GM21515 (cell line): ENCODE measurements around the gene ENPP7.

Experiments used
- ATAC-seq: cut with Tn5 transposase; IDR thresholded peaks from one replicate; pipeline ENCODE4 v1.9.1; 2021; ENCODE audit not compliant: unreplicated experiment

Gene ENPP7

DNA sequence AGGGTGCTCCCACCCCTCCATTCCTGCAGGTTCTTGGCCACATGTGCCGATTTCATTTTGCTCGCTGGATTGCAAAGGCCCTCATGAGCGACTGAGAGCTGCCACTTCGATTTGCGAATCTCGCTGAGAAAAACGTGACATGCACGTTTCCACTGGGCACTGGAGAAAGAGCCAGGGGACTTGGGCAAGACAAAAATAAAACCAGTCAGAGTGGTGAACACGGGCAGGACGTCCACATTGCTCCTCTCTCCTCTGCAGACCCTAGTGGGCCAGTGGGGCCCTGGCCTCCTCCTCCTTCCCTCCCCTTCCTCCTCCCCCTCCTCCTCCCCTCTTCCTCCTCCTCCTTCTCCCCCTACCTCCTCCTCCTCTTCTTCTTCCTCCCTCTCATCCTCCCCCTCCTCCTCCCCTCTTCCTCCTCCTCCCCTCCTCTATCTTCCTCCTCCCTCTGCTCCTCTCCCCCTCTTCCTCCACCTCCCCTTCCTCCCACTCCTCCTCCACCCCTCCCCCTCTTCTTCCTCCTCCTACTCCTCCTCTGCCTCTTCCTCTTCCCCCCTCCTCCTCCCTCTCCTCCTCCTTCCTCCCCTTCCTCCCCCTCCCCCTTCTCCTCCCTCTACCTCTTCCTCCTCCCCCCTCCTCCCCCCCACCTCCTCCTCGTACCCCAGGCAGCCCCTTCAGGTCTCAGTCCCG, 28.1 kb upstream of the ENPP7 start:
- ATAC-seq = no peak

DNA sequence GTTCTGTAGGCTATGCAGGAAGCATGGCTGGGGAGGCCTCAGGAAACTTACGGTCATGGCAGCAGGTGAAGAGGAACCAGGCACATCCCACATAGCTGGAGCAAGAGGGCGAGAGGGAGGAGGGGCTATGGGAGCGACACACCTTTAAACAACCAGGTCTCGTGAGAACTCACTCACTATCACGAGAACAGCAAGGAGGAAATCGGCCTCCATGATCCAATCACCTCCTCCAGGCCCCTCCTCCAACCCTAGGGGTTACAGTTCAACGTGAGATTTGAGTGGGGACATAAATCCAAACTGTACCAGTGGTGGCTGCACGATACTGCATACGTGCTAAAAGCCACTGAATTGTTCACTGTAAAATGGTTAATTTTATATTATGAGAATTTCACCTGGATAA, 26.1 kb upstream of the ENPP7 start:
- ATAC-seq = no peak

DNA sequence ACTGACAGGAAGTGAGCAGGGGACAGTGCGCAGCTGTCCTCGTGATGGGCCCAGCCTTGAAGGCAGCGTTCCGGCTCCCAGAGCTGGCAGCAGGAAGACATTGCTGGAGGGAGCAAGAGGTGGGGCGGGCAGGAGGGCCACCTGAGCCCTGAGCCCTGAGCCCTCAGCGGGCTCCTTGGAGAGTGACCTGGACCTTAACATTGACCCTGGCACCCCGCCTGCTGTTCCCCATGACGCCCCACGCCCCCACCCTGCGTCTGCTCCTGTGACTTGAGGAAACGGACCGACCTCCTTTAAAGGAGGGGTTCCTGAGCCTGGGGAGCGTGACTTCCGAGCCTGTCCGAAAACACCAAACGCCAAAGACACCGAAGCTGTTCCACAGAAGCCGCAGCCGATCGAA, 25.1 kb upstream of the ENPP7 start:
- ATAC-seq = no peak

DNA sequence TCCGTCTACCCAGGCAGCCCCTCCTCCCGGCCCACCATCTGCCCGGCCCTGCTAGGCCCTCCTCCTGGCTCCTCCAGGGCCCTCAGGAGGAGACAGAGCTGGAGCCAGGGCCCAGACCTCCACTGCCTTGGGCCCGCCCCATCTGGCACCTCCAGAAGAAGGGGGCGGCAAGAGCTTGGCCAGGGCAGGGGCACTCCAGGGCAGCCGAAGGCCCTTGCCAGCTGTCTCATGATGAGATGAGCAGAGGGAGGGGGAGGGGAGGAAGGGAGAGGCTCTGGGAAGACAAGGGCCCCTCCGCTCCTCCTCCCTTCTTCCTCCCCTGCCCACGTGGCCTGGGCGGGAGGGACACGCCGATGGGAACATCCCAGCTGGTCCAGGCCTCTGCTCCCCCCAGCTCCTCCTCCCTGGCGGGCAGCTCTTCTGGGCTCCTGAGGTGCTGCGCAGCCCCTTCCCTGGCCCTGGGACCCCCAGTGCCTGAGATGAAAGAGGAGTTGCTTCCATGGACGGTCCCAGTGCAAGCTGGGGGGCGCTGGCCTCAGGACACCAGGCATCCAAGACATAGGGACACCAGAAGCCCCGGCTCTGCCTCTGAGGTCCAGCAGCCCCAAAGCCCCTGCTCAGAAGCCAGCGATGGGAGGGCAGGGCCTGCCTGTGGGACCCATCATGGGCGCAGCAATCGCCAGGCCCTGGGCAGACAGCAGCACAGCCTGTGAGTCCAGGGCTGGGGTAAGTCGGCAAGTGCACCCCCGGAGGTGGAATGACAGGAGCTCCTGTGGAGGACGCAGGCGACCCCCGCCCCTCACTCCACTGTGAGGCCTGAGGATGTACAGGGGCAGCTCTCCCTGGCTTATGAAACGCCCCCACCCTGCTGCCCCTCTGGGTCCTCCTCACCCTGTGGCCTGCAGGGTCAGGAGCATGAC, 23.6 kb upstream of the ENPP7 start:
- no peak for ATAC-seq

DNA sequence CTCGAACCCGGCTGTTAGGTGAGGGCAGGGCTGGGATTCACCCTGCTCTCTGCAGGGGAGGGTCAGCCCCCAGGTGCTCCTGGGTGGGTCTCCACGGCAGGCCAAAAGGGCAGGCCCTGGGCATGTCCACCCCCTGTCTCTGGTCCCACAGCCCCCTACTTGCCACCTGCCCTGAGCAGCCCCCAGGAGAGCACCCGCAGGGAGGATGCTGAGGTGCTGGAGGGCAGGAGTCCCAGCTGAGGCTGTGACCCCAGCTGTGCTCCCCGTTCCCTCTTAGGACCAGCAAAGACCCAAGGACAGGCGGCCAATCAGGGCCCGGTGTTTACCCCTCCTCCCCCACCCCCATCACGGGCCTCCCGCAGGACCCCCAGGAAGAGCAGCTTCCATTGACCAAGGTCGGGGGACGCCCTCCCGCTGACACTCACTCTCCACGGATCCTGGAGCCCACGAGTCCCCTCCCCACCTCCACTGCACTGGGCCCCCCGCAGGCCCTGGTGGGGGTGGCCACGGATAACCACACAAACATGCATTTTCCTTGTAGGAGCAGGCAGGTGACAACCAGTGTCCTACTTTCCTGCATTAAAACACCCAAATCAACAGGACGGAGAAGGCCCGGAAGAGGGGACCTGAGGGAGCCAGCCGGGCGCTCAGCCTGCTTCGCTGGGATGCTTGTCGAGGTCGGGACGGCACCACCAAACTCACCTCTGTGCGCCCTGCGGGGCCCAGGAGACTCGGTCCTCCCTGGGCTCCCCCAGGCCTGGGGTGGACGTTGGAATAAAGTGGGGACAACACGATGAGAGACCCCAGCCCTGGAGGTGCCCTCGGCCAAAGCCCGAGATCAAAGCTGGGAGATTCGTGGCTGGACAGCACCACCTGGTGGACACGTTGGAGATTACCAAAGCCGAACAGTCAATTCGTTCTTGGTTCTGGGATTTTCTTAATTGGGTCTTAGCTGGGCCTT, 22.5 kb upstream of the ENPP7 start:
- ATAC-seq = no peak

DNA sequence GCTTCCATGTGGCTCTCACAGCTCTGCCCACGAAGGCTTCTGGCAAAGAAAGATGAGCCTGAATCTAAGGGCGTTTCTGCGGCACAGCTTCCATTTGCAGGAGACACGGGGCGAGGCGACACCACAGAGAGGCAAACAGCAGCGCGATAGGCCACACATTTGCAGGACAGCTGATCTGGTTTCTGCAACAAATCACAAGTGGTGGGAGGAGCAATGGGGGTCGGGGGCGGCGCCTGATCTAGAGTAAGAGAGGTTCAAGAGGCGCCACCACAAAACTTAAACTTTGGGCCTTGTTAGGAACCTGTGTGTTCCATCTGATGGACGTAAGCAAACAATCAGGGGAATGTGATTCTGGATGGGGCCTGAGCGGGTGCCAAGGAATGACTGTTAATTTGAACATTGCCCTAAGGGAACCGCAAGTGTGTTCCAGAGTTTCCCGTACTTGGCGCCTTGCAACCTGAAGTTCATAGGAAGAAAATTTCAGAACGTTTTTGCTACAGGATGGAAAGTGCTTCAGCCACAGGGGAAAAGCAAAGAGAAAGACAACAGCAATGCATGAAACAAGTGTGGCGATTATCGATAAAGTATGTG, 18.9 kb upstream of the ENPP7 start:
- ATAC-seq = no peak

DNA sequence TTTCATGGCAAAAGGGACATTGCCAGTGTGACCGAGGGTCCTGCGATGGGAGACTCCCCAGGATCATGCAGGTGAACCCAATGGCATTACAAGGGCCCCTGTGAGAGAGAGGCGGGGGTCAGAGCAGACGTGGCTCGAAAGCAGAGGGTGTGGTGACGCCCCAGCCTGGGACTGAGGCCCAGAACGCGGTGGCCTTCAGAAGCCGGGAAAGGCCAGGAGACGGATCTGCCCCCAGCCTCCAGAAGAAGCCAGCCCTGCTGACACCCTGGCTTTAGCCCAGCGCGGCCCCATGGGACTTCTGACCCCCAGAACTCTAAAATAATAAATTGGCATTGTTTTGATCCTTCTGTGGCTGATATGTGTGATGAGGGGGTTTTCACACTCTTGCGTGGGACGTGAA, 17.4 kb upstream of the ENPP7 start:
- no peak for ATAC-seq

DNA sequence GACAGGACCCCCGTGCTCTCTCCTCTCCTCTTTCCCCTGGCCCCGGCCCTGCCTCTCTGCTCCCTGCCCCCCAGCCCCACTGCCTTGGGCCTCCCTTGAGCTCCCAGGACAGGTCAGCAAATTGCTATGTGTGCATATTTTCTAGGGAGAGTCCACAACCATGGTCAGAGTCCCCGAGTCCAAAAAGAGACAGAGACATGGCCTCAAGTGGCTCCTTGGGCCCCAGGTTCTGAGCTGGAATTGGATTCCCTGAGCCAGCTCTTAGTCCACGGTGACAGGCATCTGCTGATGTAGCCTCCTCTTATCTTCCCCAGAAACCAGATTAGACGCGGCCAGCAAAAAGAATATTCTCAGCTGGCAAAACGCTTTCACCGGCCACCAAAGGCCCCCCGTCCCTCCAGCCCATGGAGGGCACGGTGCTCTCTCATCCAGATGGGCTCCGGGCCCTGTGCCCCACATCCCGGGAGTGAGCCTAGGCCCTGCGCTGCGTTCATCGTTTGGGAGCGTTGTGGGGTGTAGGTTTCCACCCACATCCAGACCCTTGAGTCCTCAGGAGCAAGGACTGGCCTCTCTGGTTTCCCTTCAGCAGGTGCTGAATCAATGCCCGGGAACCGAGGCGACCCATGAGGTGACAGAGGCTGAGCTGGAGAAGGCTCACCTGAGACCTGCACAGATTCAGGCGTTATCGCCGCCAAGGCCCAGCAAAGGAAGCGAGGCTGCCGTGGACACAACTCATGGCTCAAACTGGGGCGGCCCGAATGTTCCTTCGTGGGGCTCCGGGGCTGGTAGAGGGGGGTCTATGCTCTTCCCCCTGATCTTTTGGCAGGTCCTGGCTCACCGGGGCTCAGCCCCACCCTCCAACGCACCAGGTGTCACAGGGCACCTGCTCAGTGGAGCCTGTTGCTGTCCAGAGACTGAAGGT, 16.3 kb upstream of the ENPP7 start:
- ATAC-seq = no peak

DNA sequence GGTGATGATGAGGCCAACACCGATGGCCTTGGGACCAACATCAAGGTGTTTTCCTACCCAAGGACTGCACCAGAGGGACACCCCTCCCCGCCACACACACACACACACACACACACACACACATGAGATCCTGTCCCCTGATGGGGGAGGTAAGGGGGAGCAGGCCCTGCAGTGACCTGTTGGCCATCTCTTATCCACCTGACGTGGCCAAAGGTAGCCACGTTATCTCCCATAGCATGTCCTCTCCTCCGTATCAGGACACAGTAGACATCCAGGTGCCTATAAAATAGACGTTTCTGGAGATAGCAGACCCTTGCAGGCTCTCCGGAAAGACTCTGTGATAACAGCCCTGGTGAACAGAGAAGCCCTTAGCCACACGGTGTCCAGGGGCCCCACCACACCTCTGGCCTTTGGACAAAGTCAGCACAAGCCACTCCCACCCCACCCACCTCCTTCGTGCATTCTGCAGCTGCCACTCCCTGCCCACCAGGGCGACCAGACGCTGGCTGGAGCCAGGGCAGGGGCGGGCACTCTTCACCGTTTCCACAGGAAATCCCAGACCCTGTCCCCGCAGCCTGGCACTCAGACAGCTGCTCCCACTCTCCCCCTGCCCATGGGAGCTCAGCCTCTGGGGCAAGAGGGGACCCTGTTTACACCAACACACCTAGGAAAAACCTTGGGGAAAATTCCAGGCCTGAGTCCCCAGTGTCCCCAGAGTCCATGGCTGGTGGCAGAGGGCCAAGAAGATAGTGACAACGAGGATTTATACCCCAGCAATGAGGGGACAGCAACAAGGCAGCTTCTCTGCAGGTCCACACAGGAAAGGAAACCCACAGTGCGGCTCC, 15.4 kb upstream of the ENPP7 start:
- no peak for ATAC-seq

DNA sequence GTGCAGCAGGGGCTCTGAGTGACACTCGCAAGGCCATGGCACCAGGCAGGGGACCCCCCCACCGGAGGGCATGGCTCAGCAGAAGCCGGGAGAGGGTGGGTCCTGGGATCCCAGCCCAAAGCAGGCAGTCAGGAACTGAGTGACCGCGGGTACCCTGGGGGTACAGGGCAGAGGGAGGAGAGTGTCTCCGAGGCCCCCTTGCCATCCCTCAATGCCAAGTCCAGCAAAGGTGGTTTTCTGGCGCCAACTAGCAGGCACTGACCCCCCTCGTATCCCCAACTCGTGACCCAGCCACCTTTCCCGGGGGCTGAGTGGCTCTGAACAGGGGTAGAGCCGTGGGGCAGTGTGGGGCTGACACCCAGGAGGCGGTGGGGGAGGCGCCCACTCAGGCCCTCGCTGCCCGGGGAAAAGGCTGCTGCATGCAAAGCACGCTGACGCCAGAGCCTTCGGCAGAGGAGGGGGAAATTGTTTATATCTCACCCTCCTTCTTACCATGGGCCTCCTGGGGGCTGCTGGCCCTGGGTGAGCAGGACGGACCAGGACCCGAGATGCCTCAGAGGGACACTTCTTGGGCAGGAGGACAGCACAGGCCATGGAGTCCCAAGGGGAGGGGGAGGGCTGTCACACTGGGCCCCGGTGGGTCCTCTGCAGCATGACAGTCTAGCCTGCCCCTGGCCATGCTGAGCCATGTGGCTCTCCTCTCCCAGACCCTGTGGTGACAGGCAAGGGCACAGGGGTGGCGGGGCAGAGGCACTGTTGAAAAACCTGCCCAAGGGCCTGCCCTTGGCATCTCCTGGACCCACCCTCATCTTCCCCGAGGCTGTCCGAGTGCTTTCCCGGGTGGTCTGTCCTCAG, 14.6 kb upstream of the ENPP7 start:
- ATAC-seq = no peak

DNA sequence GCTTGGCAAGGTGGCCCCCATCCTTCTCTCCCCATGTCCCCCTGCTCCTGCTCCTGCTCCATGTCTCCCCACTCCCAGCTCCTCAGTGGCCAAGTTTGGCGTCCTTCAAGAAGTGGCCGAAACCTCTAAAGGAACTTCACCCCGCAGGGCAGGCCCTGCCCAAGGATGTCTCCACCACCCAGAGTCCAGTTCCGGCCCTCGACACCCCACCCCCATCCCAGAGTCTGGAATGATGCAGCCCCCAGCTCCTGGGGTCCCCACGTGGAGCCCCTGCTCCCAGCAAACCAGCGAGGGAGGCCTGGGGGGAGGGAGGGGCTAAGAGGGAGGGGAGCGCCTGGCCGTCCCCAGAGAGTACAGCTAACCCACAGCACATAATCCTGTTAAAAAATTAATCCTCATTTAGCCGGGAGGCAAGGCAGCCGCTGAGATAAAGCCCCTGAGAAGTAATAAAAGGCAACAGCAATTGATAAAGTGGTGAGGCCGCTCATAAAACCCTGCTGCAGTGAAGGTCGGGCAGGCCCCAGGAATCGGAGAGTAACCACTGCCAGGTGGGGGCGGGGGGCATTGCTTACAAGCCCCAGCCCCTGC, 9.9 kb upstream of the ENPP7 start:
- no peak for ATAC-seq

DNA sequence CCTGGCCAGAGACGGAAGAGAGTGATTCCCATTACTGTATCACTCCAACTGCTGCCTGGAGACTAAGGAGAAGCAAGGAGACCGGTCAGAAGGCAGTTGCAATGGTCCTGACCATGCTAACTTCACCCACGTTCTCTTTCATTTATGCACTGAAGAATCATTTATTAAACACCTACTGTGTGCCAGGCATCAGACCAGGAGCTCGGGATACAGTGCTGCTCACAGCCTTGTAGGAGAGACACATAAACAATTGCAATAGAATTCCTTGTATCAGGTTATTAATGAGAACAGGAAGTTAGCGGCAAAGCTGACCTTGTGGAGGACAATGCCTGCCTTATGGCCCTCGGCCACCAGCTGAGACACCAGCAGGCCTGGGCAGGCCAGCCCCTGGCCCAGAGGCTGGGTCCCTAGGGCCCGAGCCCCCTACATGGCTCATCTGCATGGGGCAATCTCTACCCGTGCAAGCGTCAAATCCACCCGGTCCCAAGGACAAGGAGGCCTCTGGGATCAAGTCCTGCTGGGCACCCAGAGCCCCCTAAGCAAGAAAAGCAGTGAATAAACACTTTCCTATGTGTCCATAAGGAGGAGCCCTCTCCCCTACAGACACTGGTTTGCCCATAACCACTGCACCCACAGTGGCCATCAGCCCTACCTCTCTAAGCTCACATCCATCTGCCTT, 8.6 kb upstream of the ENPP7 start:
- ATAC-seq = no peak

DNA sequence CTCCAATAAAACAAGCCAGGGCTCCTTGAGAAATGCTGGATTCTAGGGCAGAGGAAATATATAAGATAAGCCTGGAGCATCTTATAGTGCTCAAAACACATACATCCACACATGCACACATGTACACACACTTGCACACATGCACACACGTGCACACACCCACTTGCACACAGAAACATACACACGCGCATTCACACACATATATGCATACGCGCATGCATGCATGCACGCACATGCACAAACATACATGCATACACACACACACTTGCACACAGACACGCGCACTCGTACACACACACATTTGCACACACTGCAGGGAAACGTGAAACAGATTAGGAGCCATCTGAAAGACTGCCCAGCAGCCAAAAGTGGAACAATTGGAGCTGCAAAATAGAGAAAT, 8.0 kb upstream of the ENPP7 start:
- ATAC-seq = no peak

DNA sequence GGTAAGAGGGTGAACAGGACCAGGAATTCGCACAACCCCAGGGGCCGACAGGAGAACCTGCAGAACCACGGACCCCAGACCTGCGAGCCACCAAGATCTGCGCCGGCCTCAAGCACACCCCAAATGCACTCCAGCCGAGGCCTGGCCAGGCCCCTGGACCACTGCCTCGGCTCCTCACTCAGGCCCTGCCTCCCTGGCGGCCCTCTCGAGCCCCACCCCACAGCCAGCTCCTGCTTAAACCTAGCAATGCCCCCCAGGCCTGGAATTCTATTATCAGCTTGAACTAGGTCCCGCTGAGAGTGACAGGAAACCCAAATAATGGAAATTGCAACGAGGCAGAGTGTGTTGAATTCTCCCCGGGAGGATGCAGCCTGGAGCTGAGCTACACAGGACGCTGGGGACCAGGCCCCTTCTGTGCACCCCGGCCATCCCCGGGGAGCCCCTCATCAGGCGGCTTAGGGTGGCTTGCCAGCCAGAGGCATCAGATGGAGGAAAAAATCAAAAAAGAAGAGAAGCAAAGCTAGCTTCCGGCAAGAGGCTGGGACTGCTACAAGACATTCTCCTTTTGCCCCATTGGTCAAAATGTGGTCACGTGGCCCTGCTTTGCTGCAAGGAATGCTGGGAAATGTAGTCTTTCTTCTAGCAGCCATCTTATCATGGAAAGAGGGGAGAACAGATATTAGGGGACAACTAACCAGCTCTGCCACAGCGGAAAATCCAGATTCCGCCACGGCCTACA, 2.4 kb upstream of the ENPP7 start:
- ATAC-seq = no peak

DNA sequence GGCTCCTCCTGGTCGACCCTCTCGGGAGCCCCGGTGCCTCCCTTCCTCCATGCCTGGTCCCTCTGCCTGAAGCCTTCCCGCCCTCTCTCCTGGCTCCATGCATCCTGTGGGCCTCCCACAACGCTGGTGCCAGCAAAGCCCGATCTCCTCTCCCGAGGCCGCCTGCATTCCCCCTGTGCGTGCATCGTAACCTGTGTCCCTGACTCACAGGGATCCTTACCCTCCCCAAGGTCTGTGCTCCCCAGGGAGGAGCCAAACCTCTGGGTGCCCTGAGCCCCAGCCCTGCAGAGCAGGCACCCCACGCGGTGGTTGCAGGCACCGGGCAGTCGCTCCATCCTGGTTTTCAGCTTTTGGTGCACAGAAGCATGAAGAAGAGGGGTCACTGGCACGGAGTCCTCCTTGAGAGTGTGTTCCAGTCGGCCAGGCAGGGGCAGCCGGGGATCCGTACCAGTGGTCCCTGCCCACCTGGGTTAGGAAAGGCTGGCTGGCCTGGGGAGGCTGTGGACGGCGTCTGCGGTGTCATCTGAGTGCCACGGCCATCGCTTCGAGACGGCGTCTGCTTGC, 1.8 kb upstream of the ENPP7 start:
- no peak for ATAC-seq

DNA sequence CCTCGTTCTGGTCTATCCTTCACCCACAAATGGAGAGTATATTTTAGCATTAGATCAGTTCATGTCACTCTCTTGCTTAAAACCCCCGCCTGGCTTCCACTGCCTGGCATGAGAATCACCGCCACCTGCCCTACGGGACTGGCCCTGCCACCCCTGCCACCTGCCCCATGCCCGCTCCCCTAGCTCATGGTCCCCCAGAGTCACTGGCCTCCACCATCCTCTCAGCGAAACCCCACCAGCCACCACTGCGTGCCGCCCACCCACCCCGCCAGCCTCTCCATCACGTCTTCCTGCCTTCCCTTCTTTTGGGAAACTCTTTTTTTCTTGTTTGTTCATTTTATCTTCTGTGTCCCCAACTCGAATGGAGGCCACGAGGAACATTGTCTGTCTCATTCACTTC, 982 bp upstream of the ENPP7 start:
- ATAC-seq = no peak
